NB4 (cell line): Measurements from ENCODE around the gene OR7D2.
"Not testable (repeated sequence)": the region's sequence is repeated elsewhere in the genome, so short reads cannot be mapped to it uniquely, and the experiment has no call there.

ENCODE experiments used
- CTCF ChIP-seq: IDR thresholded peaks from one replicate; pipeline ENCODE4 v1.5.1; 2012; ENCODE audit warnings: low read depth, low read length
- MAX ChIP-seq: IDR thresholded peaks from 2 replicates; pipeline ENCODE4 v1.6.1; 2011; ENCODE audit warnings: low read depth, low read length
- POLR2A ChIP-seq: IDR thresholded peaks from 2 replicates; pipeline ENCODE4 v1.6.1; 2011; ENCODE audit warnings: mild to moderate bottlenecking; ENCODE audit not compliant: insufficient read length; ENCODE audit errors: extremely low read depth

- not testable (repeated sequence) for TF ChIP-seq CTCF, POLR2A, MAX
Measured at GRCh38 chr19:9198044-9198443, 19.3 kb downstream of the OR7D2 start.
